Measurements from ENCODE around the gene GAS6. TPM values are rescaled to one million over a fixed set of nuclear protein-coding genes. Genes with fewer than 3 reads are reported as not detected.

The GAS6 gene
- total RNA-seq, 4 donors from 2014 or later: 34.5 to 148 (median 79.7) TPM

DNA sequence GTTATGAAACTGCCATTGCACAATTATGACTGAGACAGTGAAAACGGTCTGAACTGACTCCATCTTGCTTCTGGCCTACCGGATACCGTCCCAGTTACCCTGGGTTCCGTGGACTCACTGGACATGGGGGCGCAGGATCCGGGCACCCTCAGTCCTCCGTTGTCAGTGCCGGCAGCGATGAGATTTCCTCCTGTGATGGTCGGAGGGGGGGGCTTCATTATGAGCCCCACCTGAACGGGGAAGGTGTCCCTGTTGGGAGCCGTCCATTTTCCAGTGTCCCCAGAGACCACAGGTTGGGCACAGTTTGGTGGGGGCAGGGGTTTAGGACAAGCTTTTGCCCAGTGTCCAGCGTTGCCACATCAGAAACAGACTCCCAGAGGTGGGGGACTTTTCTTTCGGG lies 81.4 kb downstream of the GAS6 start:
- TF ChIP-seq, protein P1, sequence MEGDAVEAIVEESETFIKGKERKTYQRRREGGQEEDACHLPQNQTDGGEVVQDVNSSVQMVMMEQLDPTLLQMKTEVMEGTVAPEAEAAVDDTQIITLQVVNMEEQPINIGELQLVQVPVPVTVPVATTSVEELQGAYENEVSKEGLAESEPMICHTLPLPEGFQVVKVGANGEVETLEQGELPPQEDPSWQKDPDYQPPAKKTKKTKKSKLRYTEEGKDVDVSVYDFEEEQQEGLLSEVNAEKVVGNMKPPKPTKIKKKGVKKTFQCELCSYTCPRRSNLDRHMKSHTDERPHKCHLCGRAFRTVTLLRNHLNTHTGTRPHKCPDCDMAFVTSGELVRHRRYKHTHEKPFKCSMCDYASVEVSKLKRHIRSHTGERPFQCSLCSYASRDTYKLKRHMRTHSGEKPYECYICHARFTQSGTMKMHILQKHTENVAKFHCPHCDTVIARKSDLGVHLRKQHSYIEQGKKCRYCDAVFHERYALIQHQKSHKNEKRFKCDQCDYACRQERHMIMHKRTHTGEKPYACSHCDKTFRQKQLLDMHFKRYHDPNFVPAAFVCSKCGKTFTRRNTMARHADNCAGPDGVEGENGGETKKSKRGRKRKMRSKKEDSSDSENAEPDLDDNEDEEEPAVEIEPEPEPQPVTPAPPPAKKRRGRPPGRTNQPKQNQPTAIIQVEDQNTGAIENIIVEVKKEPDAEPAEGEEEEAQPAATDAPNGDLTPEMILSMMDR (IDR thresholded peaks at IDR 0.05; ENCODE audit: low read depth): no peak

DNA sequence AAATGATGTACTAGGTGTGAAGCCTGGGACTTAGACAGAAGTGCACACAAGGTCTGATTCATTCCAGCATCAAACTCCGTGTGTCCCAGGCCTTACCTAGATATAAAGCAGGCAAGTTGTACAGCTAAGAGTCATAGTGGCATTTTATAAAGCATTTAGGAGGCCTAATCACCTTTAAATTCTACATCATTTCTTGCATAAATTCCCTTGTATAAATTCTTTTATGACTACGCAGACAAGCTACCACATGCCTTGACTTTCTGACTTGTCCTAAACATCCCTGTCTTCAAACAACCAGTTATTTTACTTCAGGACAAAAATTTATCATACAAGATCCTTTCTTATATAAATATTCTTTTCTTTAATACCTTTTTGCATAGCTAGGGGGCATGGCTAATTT lies 82.3 kb downstream of the GAS6 start:
- TF ChIP-seq, protein P1 (IDR thresholded peaks at IDR 0.05; ENCODE audit: low read depth): no peak

DNA sequence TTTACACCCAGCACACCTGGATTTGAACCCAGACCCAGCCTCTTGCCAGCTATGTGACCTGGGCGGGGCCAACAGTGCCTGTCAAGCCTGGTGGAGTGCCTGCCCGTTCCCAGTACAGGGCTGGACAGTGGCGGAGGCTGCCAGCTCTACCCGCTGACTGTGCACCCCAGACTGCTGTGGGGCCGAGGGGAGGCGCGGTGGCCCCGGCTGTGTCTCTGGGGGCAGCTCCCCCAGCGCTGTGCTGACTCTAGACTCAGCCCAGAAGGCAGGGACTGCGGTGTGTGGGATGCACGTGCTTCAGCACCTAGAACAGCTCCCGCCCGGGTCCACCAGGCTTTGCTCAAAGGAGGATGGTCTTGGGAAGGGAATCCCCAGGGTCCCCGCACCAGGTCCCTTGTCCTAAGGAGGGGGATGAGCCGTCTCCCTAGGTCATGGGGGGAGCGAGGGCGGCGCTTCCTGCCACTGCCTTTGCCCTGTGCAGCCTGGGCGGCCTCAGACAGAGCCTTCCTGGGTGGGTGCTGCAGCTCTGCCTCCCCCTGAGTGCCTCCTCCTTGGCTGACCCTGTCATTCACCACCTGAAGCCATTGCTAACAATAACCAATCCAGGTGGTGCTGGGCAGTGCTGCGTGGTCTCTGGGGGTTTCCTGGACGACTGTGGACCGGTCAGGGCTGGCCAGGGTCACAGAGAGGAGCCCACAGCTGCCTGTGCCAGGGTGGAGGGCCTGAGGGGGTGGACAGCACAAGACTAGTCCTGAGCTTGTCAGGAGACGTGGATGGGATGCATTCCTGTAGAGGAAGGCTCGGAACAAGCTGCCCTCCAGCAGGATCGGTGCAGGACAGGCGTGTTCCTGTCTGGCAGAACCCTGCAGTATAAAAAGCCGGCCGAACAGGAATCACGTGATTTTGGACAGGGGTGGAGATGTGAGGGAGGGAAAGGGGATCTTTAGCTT lies 86.3 kb downstream of the GAS6 start:
- TF ChIP-seq, protein P1 (IDR thresholded peaks at IDR 0.05; ENCODE audit: low read depth): no peak

DNA sequence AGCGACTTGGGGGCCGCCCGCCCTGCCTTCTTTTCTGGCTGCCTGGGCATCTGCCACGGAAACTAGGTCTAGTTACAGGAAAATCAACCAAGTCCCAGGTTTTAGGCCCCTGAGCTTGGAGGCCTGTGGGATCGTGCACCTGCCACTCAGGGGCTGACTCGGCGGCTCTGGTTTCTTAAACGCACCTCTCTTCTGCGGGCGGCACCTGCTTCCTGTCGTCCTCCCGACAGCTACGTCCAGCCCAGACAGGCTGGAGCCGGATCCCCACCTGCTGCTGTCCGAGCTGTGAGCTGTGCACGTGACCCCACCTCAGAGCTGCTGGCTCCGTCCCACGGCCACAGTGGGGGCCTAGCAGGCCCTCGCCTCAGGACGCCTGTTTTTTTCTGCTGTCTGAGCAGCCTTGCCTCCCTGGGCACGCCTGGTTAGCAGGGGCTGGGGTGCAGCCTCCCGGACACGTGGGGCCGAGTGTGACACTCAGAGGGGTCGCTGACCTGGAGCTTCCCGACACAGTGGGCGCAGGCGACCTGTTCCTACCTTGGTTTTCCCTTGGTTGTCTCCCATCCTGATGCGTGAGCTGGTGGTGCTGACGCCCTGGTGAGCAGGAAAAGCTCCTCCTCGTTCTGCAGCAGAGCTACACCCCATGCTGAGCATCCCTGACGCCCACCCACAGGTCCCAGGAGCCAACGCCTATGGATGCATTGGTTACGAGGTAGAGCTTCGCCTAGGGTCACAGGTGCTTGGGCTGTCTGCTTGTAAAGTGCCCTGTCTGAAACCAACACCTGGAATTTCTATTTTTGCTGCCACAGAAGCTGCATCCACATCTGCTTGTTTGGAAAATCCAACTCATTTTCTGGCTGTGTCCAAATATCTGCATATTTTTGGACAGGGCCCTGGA lies 87.4 kb downstream of the GAS6 start:
- TF ChIP-seq, protein P1 (IDR thresholded peaks at IDR 0.05; ENCODE audit: low read depth): no peak

DNA sequence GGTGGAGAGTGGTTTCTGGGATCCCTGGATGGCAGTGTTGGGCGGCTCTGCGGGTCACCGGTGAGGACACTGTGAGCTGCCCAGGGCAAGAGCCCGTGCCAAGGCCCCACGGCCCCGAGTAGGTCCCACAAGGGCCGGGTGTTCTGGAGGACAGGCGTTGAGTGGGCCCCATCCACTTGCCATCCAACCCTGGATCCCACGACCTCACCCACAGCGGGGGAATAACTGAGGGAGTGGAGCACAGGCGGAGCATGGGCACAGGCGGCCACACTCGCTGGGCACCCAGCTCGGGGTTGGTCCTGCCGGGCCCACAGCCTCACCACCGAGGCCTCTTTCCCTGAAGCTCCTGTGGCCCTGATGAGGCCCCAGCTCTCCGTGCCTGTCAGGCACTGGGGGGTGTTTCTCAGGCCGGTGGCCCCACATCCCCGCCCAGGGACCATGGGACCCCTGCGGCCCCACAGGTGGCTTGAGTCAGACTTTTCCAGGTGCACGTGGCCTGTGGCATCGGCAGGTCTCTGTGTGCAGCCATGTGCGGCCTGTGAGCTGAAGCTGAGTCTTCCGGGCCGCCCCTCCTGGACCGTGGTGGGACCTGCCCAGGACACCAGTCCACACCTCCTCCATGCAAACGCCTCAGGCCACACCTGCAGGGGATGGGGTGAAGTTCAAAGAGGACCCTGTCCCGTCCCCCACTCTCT lies 88.3 kb downstream of the GAS6 start:
- TF ChIP-seq, protein P1 (IDR thresholded peaks at IDR 0.05; ENCODE audit: low read depth): no peak

DNA sequence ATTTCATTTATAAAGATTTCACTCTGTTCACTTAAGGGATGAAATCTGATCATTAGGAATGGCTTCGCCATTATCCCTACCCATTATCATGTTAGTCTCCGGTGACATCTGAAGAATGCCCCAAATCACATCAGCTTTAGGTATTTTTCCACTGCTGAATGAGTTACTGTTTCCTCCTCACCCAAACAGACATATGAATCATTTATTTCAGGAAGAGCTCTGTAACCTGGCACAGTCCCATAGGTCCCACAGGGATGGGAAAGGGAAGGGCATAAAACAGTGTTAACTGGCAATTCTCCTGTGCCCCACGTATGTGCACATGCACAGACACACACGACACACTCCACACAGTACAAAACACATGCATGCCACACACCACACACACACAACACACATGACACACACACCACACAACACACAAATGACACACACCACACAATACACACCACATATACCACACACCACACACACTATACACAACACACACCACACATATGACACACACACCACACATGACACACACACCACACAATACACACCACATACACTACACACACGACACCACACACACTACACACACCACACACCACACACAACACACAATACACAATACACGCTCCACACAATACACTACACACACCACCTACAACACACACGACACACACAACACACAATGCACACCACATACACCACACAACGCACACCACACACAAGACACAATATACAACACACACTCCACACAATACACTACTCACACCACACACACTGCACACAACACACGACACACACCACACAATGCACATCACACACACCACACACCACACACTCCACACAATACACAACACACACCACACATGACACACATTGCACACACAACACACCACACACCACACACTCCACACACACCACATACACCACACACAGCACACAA lies 89.4 kb downstream of the GAS6 start:
- TF ChIP-seq, protein P1 (IDR thresholded peaks at IDR 0.05; ENCODE audit: low read depth): no peak
